Measurements from ENCODE around the gene C16orf82.

Gene C16orf82

GRCh38 chr16:27052007-27052406 lies 14.7 kb upstream of the C16orf82 start:
- no peak overlapping the region for H2AFZ ChIP-seq (ENCODE audit: insufficient read depth, low read length, poor library complexity)
- H4K8ac ChIP-seq (ENCODE audit: low read depth, low read length) = no peak overlapping the region
- H3K4ac ChIP-seq (ENCODE audit: low read depth, low read length) = no peak overlapping the region
- no peaks in the 10 kb centered on the region for H3K9me3 ChIP-seq (ENCODE audit: insufficient read depth, low read depth, low read length)
- H4K91ac ChIP-seq (ENCODE audit: low read depth, low read length) = no peak overlapping the region
- no peaks in the 10 kb centered on the region for H3K27me3 ChIP-seq (ENCODE audit: insufficient read depth, low read length)
- no peak overlapping the region for H3K23ac ChIP-seq (ENCODE audit: low read length)
- no peak overlapping the region for H2AK5ac ChIP-seq (ENCODE audit: low read length)
- H3K4me2 ChIP-seq (ENCODE audit: low read length) = no peak overlapping the region
- H3K18ac ChIP-seq (ENCODE audit: low read length) = no peak overlapping the region
- H3K9ac ChIP-seq (ENCODE audit: low read length) = no peak overlapping the region
- H3K36me3 ChIP-seq (ENCODE audit: control insufficient read depth in 1 of 2, insufficient read depth in 2 of 2, low read length in 2 of 2) = no peaks in the 10 kb centered on the region
- no peak overlapping the region for H4K12ac ChIP-seq (ENCODE audit: low read depth, low read length)
- no peaks in the 10 kb centered on the region for H3K4me1 ChIP-seq (ENCODE audit: control insufficient read depth in 1 of 2, insufficient read depth in 2 of 2, low read length in 2 of 2)
- no peak overlapping the region for H2BK120ac ChIP-seq (ENCODE audit: insufficient read depth, low read length, poor library complexity)
- no peak overlapping the region for H3K27ac ChIP-seq (ENCODE audit: low read depth, low read length)
- H2BK5ac ChIP-seq (ENCODE audit: low read depth, low read length, poor library complexity) = no peak overlapping the region
- WGBS (ENCODE audit: extremely low coverage, insufficient coverage, insufficient read length) = no CpG with 5 or more reads among the region's 16 CpGs
- peak in 1 of 2 donors; percentile 6 for DNase-seq
- no peak overlapping the region for H3K14ac ChIP-seq (ENCODE audit: low read length)
- H3K4me3 ChIP-seq (ENCODE audit: low read depth, low read length) = no peak overlapping the region
- H3K79me1 ChIP-seq (ENCODE audit: low read length) = no peaks in the 10 kb centered on the region
- no peak overlapping the region for H2BK12ac ChIP-seq (ENCODE audit: low read length)
- no peaks in the 10 kb centered on the region for H3K79me2 ChIP-seq (ENCODE audit: control insufficient read depth, insufficient read depth, low read length, poor library complexity)

GRCh38 chr16:27053996-27054395 lies 12.7 kb upstream of the C16orf82 start:
- Histone ChIP-seq H3K18ac (ENCODE audit: low read length) (no peak overlapping the region), H4K12ac (ENCODE audit: low read depth, low read length) (no peak overlapping the region), H3K36me3 (ENCODE audit: control insufficient read depth in 1 of 2, insufficient read depth in 2 of 2, low read length in 2 of 2) (no peaks in the 10 kb centered on the region), H3K4me1 (ENCODE audit: control insufficient read depth in 1 of 2, insufficient read depth in 2 of 2, low read length in 2 of 2) (no peaks in the 10 kb centered on the region), H3K9ac (ENCODE audit: low read length) (no peak overlapping the region), H3K4me2 (ENCODE audit: low read length) (no peak overlapping the region), H2AK5ac (ENCODE audit: low read length) (no peak overlapping the region), H4K8ac (ENCODE audit: low read depth, low read length) (no peak overlapping the region), H3K27me3 (ENCODE audit: insufficient read depth, low read length) (no peaks in the 10 kb centered on the region), H2BK12ac (ENCODE audit: low read length) (no peak overlapping the region), H3K23ac (ENCODE audit: low read length) (no peak overlapping the region), H2AFZ (ENCODE audit: insufficient read depth, low read length, poor library complexity) (no peak overlapping the region), H4K91ac (ENCODE audit: low read depth, low read length) (no peak overlapping the region), H3K14ac (ENCODE audit: low read length) (no peak overlapping the region), H2BK120ac (ENCODE audit: insufficient read depth, low read length, poor library complexity) (no peak overlapping the region), H2BK5ac (ENCODE audit: low read depth, low read length, poor library complexity) (no peak overlapping the region), H3K79me2 (ENCODE audit: control insufficient read depth, insufficient read depth, low read length, poor library complexity) (no peaks in the 10 kb centered on the region), H3K9me3 (ENCODE audit: insufficient read depth, low read depth, low read length) (no peaks in the 10 kb centered on the region), H3K79me1 (ENCODE audit: low read length) (no peaks in the 10 kb centered on the region), H3K27ac (ENCODE audit: low read depth, low read length) (no peak overlapping the region), H3K4ac (ENCODE audit: low read depth, low read length) (no peak overlapping the region), H3K4me3 (ENCODE audit: low read depth, low read length) (no peak overlapping the region)
- peak; percentile 59 to 94 for DNase-seq
- WGBS (ENCODE audit: extremely low coverage, insufficient coverage, insufficient read length) = no CpG with 5 or more reads among the region's 3 CpGs

GRCh38 chr16:27058299-27058698 lies 8.4 kb upstream of the C16orf82 start:
- Histone ChIP-seq H2BK12ac (ENCODE audit: low read length) (no peak overlapping the region), H3K36me3 (ENCODE audit: control insufficient read depth in 1 of 2, insufficient read depth in 2 of 2, low read length in 2 of 2) (no peaks in the 10 kb centered on the region), H4K91ac (ENCODE audit: low read depth, low read length) (no peak overlapping the region), H3K14ac (ENCODE audit: low read length) (no peak overlapping the region), H3K79me2 (ENCODE audit: control insufficient read depth, insufficient read depth, low read length, poor library complexity) (no peaks in the 10 kb centered on the region), H3K18ac (ENCODE audit: low read length) (no peak overlapping the region), H3K9ac (ENCODE audit: low read length) (no peak overlapping the region), H3K4me2 (ENCODE audit: low read length) (no peak overlapping the region), H3K9me3 (ENCODE audit: insufficient read depth, low read depth, low read length) (no peaks in the 10 kb centered on the region), H3K27ac (ENCODE audit: low read depth, low read length) (no peak overlapping the region), H3K79me1 (ENCODE audit: low read length) (no peaks in the 10 kb centered on the region), H2BK5ac (ENCODE audit: low read depth, low read length, poor library complexity) (no peak overlapping the region), H3K23ac (ENCODE audit: low read length) (no peak overlapping the region), H3K4ac (ENCODE audit: low read depth, low read length) (no peak overlapping the region), H3K4me3 (ENCODE audit: low read depth, low read length) (no peak overlapping the region), H2AK5ac (ENCODE audit: low read length) (no peak overlapping the region), H4K12ac (ENCODE audit: low read depth, low read length) (no peak overlapping the region), H3K4me1 (ENCODE audit: control insufficient read depth in 1 of 2, insufficient read depth in 2 of 2, low read length in 2 of 2) (no peaks in the 10 kb centered on the region), H2AFZ (ENCODE audit: insufficient read depth, low read length, poor library complexity) (no peak overlapping the region), H2BK120ac (ENCODE audit: insufficient read depth, low read length, poor library complexity) (no peak overlapping the region), H3K27me3 (ENCODE audit: insufficient read depth, low read length) (no peaks in the 10 kb centered on the region), H4K8ac (ENCODE audit: low read depth, low read length) (no peak overlapping the region)
- no CpG with 5 or more reads among the region's 3 CpGs for WGBS (ENCODE audit: extremely low coverage, insufficient coverage, insufficient read length)
- no peak for DNase-seq

GRCh38 chr16:27070776-27071175 lies 4.0 kb downstream of the C16orf82 start:
- Histone ChIP-seq H4K12ac (ENCODE audit: low read depth, low read length) (no peak overlapping the region), H2BK120ac (ENCODE audit: insufficient read depth, low read length, poor library complexity) (no peak overlapping the region), H2BK12ac (ENCODE audit: low read length) (no peak overlapping the region), H3K79me2 (ENCODE audit: control insufficient read depth, insufficient read depth, low read length, poor library complexity) (no peaks in the 10 kb centered on the region), H3K23ac (ENCODE audit: low read length) (no peak overlapping the region), H4K8ac (ENCODE audit: low read depth, low read length) (no peak overlapping the region), H2AK5ac (ENCODE audit: low read length) (no peak overlapping the region), H4K91ac (ENCODE audit: low read depth, low read length) (no peak overlapping the region), H3K79me1 (ENCODE audit: low read length) (no peaks in the 10 kb centered on the region), H3K9me3 (ENCODE audit: insufficient read depth, low read depth, low read length) (peaks cover 3% of the 10 kb centered on the region), H3K4me3 (ENCODE audit: low read depth, low read length) (no peak overlapping the region), H3K9ac (ENCODE audit: low read length) (no peak overlapping the region), H2AFZ (ENCODE audit: insufficient read depth, low read length, poor library complexity) (no peak overlapping the region), H3K36me3 (ENCODE audit: control insufficient read depth in 1 of 2, insufficient read depth in 2 of 2, low read length in 2 of 2) (no peaks in the 10 kb centered on the region), H3K27ac (ENCODE audit: low read depth, low read length) (no peak overlapping the region), H3K4me1 (ENCODE audit: control insufficient read depth in 1 of 2, insufficient read depth in 2 of 2, low read length in 2 of 2) (no peaks in the 10 kb centered on the region), H3K4ac (ENCODE audit: low read depth, low read length) (no peak overlapping the region), H3K4me2 (ENCODE audit: low read length) (no peak overlapping the region), H3K14ac (ENCODE audit: low read length) (no peak overlapping the region), H2BK5ac (ENCODE audit: low read depth, low read length, poor library complexity) (no peak overlapping the region), H3K18ac (ENCODE audit: low read length) (no peak overlapping the region), H3K27me3 (ENCODE audit: insufficient read depth, low read length) (no peaks in the 10 kb centered on the region)
- no CpG with 5 or more reads among the region's 6 CpGs for WGBS (ENCODE audit: extremely low coverage, insufficient coverage, insufficient read length)
- DNase-seq = no peak
